SU-DHL-6 (cell line): Measurements from ENCODE around the gene SDHD.

Experiments
- H2AFZ ChIP-seq: fragments of 200-600 bp; sonication (generic); 2 replicates; pipeline ENCODE4 v1.6.1; 2014; ENCODE audit warnings: low read depth, mild to moderate bottlenecking, moderate library complexity, mixed read lengths, antibody characterized with exemption, low read length; ENCODE audit not compliant: severe bottlenecking
- H3F3A ChIP-seq: fragments of 200-600 bp; shearing (Covaris generic); 2 replicates; pipeline ENCODE4 v1.6.0; 2016; ENCODE audit warnings: antibody characterized with exemption, mild to moderate bottlenecking; ENCODE audit not compliant: insufficient read depth
- H3K27ac ChIP-seq: fragments of 200-600 bp; sonication (generic); 2 replicates; pipeline ENCODE4 v1.5.1; 2016; ENCODE audit warnings: low read depth, mild to moderate bottlenecking, low read length, moderate library complexity, mixed read lengths
- H3K27me3 ChIP-seq: fragments of 200-600 bp; sonication (generic), shearing (Covaris generic); 2 replicates; pipeline ENCODE4 v1.6.0; 2014; ENCODE audit warnings: mild to moderate bottlenecking, low read length
- H3K36me3 ChIP-seq: fragments of 200-600 bp; sonication (generic); 2 replicates; pipeline ENCODE4 v1.6.1; 2014; ENCODE audit warnings: mild to moderate bottlenecking, low read length, mixed read lengths
- H3K4me2 ChIP-seq: fragments of 300-600, 200-600 bp; shearing (Covaris generic), sonication (generic); 2 replicates; pipeline ENCODE4 v1.6.0; 2014; ENCODE audit warnings: low read length, low read depth, mild to moderate bottlenecking; ENCODE audit not compliant: poor library complexity, severe bottlenecking
- H3K4me3 ChIP-seq: fragments of 200-600 bp; sonication (generic); 2 replicates; pipeline ENCODE4 v1.5.1; 2014; ENCODE audit warnings: antibody characterized with exemption, low read length, mild to moderate bottlenecking, mixed read lengths; ENCODE audit not compliant: insufficient read depth, poor library complexity, severe bottlenecking
- H3K79me2 ChIP-seq: fragments of 200-600 bp; sonication (generic); 2 replicates; pipeline ENCODE4 v1.6.1; 2014; ENCODE audit warnings: mild to moderate bottlenecking, low read length, moderate library complexity; ENCODE audit not compliant: insufficient read depth
- H3K9ac ChIP-seq: fragments of 200-600 bp; sonication (generic); 2 replicates; pipeline ENCODE4 v1.7.0; 2014; ENCODE audit warnings: mild to moderate bottlenecking, low read length
- H3K9me2 ChIP-seq: fragments of 200-600 bp; sonication (generic); replicated peaks from 2 replicates; pipeline ENCODE4 v1.6.1; 2014; ENCODE audit warnings: low read length; ENCODE audit not compliant: insufficient read depth
- H3K9me3 ChIP-seq: fragments of 200-600 bp; sonication (generic); 2 replicates; pipeline ENCODE4 v1.6.1; 2014; ENCODE audit warnings: low read length, mixed read lengths; ENCODE audit not compliant: insufficient read depth
- H4K20me1 ChIP-seq: fragments of 200-600 bp; sonication (generic); 2 replicates; pipeline ENCODE4 v1.6.1; 2014; ENCODE audit warnings: low read depth, mild to moderate bottlenecking, antibody characterized with exemption, low read length, moderate library complexity, mixed read lengths
- EZH2phosphoT487 ChIP-seq: fragments of 200-600 bp; sonication (generic), shearing (Covaris generic); conservative IDR thresholded peaks from 2 replicates; pipeline ENCODE4 v1.6.1; 2018; ENCODE audit warnings: mild to moderate bottlenecking, antibody characterized with exemption, low read length, moderate library complexity, mixed read lengths
- TF ChIP-seq, protein P1 (sequence below): fragments of 200-600 bp; sonication (generic); IDR thresholded peaks from one replicate; pipeline ENCODE4 v1.5.1; 2017; ENCODE audit warnings: antibody characterized with exemption, mild to moderate bottlenecking, low read length, moderate library complexity; ENCODE audit not compliant: insufficient read depth, poor library complexity, severe bottlenecking

The SDHD gene

DNA sequence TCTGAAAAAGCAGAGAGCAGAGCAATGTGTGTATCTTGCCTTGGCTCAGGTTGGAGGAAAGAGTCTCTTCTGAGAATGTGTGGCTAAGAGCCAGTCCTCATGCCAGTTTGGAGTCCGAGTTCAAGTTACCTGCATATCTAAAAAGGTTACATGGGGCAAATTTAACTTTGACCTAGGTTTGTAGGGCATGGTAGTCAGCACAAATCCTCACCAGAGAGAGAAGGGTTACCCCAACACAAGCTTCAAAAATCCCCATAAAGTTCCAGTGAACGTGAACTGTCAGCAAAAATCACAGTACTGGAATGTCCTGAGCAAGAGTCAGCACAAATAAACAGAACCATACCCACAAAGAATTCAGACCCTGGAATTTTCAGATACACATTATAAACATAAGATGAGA, 13.8 kb downstream of the SDHD start:
- no peak overlapping the region for H3K4me3 ChIP-seq
- no peak overlapping the region for H3K4me2 ChIP-seq
- H3K9ac ChIP-seq, result no peak overlapping the region
- H3K27me3 ChIP-seq, result no peaks in the 10 kb centered on the region
- H3K9me3 ChIP-seq, result no peaks in the 10 kb centered on the region
- H2AFZ ChIP-seq, result no peak overlapping the region
- H3K9me2 ChIP-seq, result no peaks in the 10 kb centered on the region
- H4K20me1 ChIP-seq, result no peaks in the 10 kb centered on the region
- H3F3A ChIP-seq, result no peaks in the 10 kb centered on the region
- no peaks in the 10 kb centered on the region for H3K79me2 ChIP-seq
- no peak for TF ChIP-seq EZH2phosphoT487
- TF ChIP-seq, protein P1, sequence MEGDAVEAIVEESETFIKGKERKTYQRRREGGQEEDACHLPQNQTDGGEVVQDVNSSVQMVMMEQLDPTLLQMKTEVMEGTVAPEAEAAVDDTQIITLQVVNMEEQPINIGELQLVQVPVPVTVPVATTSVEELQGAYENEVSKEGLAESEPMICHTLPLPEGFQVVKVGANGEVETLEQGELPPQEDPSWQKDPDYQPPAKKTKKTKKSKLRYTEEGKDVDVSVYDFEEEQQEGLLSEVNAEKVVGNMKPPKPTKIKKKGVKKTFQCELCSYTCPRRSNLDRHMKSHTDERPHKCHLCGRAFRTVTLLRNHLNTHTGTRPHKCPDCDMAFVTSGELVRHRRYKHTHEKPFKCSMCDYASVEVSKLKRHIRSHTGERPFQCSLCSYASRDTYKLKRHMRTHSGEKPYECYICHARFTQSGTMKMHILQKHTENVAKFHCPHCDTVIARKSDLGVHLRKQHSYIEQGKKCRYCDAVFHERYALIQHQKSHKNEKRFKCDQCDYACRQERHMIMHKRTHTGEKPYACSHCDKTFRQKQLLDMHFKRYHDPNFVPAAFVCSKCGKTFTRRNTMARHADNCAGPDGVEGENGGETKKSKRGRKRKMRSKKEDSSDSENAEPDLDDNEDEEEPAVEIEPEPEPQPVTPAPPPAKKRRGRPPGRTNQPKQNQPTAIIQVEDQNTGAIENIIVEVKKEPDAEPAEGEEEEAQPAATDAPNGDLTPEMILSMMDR, result no peak
- no peak overlapping the region for H3K27ac ChIP-seq
- no peaks in the 10 kb centered on the region for H3K36me3 ChIP-seq

DNA sequence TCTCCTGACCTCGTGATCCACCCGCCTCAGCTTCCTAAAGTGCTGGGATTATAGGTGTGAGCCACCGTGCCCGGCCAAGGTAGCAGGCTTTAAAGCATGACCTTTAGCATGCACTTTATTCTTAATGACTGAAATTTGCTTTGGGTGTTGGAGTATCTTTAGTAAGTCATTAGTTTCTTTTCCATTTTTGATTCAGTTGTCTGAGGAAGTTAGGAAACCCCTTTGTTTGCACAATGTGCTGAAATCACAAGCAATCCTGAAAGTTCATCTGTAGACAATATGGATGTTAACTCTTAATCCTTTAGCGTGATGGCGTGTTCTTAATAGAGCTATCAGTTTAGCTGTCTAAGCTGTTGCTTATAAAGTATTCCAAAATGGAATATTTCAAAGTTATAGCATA, 16.8 kb downstream of the SDHD start:
- no peaks in the 10 kb centered on the region for H3K36me3 ChIP-seq
- H3K4me3 ChIP-seq, result no peak overlapping the region
- H2AFZ ChIP-seq, result no peak overlapping the region
- no peaks in the 10 kb centered on the region for H3F3A ChIP-seq
- no peaks in the 10 kb centered on the region for H3K9me3 ChIP-seq
- no peak overlapping the region for H3K9ac ChIP-seq
- no peak overlapping the region for H3K27ac ChIP-seq
- no peaks in the 10 kb centered on the region for H3K27me3 ChIP-seq
- H3K4me2 ChIP-seq, result no peak overlapping the region
- H3K79me2 ChIP-seq, result no peaks in the 10 kb centered on the region
- TF ChIP-seq, protein P1, result no peak
- no peak for TF ChIP-seq EZH2phosphoT487
- H3K9me2 ChIP-seq, result no peaks in the 10 kb centered on the region
- H4K20me1 ChIP-seq, result no peaks in the 10 kb centered on the region

DNA sequence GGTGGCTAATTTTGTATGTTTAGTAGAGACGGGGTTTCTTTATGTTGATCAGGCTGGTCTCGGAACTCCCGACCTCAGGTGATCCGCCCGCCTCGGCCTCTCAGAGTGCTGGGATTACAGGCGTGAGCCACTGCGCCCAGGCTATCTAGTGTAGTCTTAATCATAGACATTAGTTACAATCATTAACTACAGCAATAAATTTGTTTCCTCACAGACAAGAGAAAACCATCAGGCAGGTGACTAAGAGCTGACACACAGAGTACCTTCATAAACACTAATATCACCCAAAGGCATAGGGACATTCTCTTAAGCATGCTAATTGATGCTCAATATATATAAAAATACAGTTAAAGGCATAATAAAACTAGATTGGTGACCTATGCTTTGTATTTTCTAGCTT, 19.4 kb downstream of the SDHD start:
- Histone ChIP-seq H3K79me2 (no peaks in the 10 kb centered on the region), H4K20me1 (no peaks in the 10 kb centered on the region), H3F3A (no peaks in the 10 kb centered on the region), H2AFZ (no peak overlapping the region), H3K4me3 (no peak overlapping the region), H3K9me3 (no peaks in the 10 kb centered on the region), H3K27ac (no peak overlapping the region), H3K27me3 (no peaks in the 10 kb centered on the region), H3K9me2 (no peaks in the 10 kb centered on the region), H3K4me2 (no peak overlapping the region), H3K9ac (no peak overlapping the region), H3K36me3 (no peaks in the 10 kb centered on the region)
- no peak for TF ChIP-seq EZH2phosphoT487
- TF ChIP-seq, protein P1, result no peak
